LHCN-M2 (cell line): Measurements from ENCODE around the gene ZNF710. TPM values are rescaled to one million over a fixed set of nuclear protein-coding genes. Genes with fewer than 3 reads are reported as not detected.

Experiments
- DNase-seq: peaks from one replicate; pipeline ENCODE4 v3.0.0-alpha.2; 2012; ENCODE audit warnings: low read depth
- total RNA-seq: library from RNA; depleted of rRNA; stranded (reverse); fragments of >200 nt; gene quantifications from 2 replicates; pipeline ENCODE4 v1.2.3, GENCODE V29; 2014

ZNF710 gene
- total RNA-seq, 1 experiment from 2014 or later: 13.1 TPM

- DNase-seq: no peak
Observed at GRCh38 chr15:89993349-89993748, 7.8 kb upstream of the ZNF710 start.

- DNase-seq: no peak
Observed at GRCh38 chr15:89997079-89997478, 4.0 kb upstream of the ZNF710 start.

- peak; percentile 91 for DNase-seq
Observed at GRCh38 chr15:89998141-89998661, 2.9 kb upstream of the ZNF710 start.

- no peak for DNase-seq
Observed at GRCh38 chr15:89998923-89999675, 2.0 kb upstream of the ZNF710 start.

GRCh38 chr15:89999676-90000185 lies 1.4 kb upstream of the ZNF710 start:
- DNase-seq: no peak

GRCh38 chr15:90000186-90001001 lies 730 bp upstream of the ZNF710 start:
- peak; percentile 44 for DNase-seq

GRCh38 chr15:90001683-90002427 lies 731 bp downstream of the ZNF710 start:
- peak; percentile 66 for DNase-seq

- peak; percentile 42 for DNase-seq
Observed at GRCh38 chr15:90002428-90002844, 1.3 kb downstream of the ZNF710 start.

- no peak for DNase-seq
Observed at GRCh38 chr15:90003736-90004135, 2.6 kb downstream of the ZNF710 start.

- DNase-seq: no peak
Observed at GRCh38 chr15:90004252-90004651, 3.1 kb downstream of the ZNF710 start.

- peak; percentile 85 for DNase-seq
Observed at GRCh38 chr15:90004671-90005070, 3.5 kb downstream of the ZNF710 start.

- DNase-seq: no peak
Observed at GRCh38 chr15:90006217-90007075, 5.3 kb downstream of the ZNF710 start.

GRCh38 chr15:90007076-90007460 lies 5.9 kb downstream of the ZNF710 start:
- no peak for DNase-seq

GRCh38 chr15:90008607-90009006 lies 7.5 kb downstream of the ZNF710 start:
- DNase-seq: no peak

- DNase-seq: no peak
Observed at GRCh38 chr15:90009301-90010022, 8.3 kb downstream of the ZNF710 start.

GRCh38 chr15:90011705-90012104 lies 10.6 kb downstream of the ZNF710 start:
- no peak for DNase-seq

- DNase-seq: no peak
Observed at GRCh38 chr15:90013503-90013937, 12.4 kb downstream of the ZNF710 start.

GRCh38 chr15:90015294-90015693 lies 14.2 kb downstream of the ZNF710 start:
- no peak for DNase-seq

GRCh38 chr15:90015749-90016148 lies 14.6 kb downstream of the ZNF710 start:
- peak; percentile 22 for DNase-seq

- no peak for DNase-seq
Observed at GRCh38 chr15:90016721-90017120, 15.6 kb downstream of the ZNF710 start.
